Muscle of leg (tissue), 11 donors: ENCODE measurements around the gene PGC. TPM values are rescaled to one million over a fixed set of nuclear protein-coding genes. Genes with fewer than 3 reads are reported as not detected.

Experiments used
- DNase-seq: peaks from one replicate; pipeline ENCODE4 v3.0.0; 2013
- H3K27ac ChIP-seq: one replicate; pipeline ENCODE4 v1.5.1; 2013; ENCODE audit warnings: mild to moderate bottlenecking, low read length, control low read depth
- H3K27me3 ChIP-seq: one replicate; pipeline ENCODE4 v1.6.1; 2013; ENCODE audit warnings: low read length; ENCODE audit not compliant: control insufficient read depth, insufficient read depth
- H3K36me3 ChIP-seq: one replicate; pipeline ENCODE4 v1.6.1; 2013; ENCODE audit warnings: low read length; ENCODE audit not compliant: control insufficient read depth, insufficient read depth
- H3K4me1 ChIP-seq: one replicate; pipeline ENCODE4 v1.6.1; 2013; ENCODE audit warnings: low read length; ENCODE audit not compliant: control insufficient read depth, insufficient read depth
- H3K4me3 ChIP-seq: one replicate; pipeline ENCODE4 v1.5.1; 2013; ENCODE audit warnings: low read length, control low read depth
- H3K9me3 ChIP-seq: replicated peaks from 2 replicates; pipeline ENCODE4 v1.6.1; 2013; ENCODE audit warnings: low read depth, low read length; ENCODE audit not compliant: control insufficient read depth
- WGBS: methylation state at CpG from one replicate; pipeline ENCODE4 v1.1.5; 2013; ENCODE audit warnings: missing lambda C conversion rate; ENCODE audit not compliant: insufficient coverage; 5-methylcytosine and 5-hydroxymethylcytosine counted together
- polyA plus RNA-seq, 8 donors: library from polyadenylated mRNA; unstranded; fragments of 120-200 nt; gene quantifications; one replicate each; pipeline versions ENCODE4 v1.2.1 to v1.2.3, GENCODE V29; 2013; ENCODE audit warnings: inconsistent platforms in 1 of 8, low replicate concordance in 1 of 8; ENCODE audit not compliant: insufficient read length in 8 of 8, insufficient read depth in 1 of 8
- total RNA-seq: library from RNA; stranded (reverse); fragments of 120-200 nt; gene quantifications from one replicate; pipeline ENCODE4 v1.2.4, GENCODE V29; 2013

Gene PGC
- total and polyA plus RNA-seq, 9 donors: 0.21 to 0.41 (median 0.39) TPM; not detected in 6

- DNase-seq: no peak
- no peak overlapping the region for H3K27ac ChIP-seq
- peaks cover 33% of the 10 kb centered on the region for H3K4me1 ChIP-seq
- H3K4me3 ChIP-seq: no peak overlapping the region
- WGBS: 40% methylated on average over 3 of the region's 11 CpGs
- H3K27me3 ChIP-seq: no peaks in the 10 kb centered on the region
- peaks cover 19% of the 10 kb centered on the region for H3K36me3 ChIP-seq
- H3K9me3 ChIP-seq: no peaks in the 10 kb centered on the region
These were observed 38.1 kb upstream of the PGC start for GRCh38 chr6:41785254-41785653.

GRCh38 chr6:41784581-41785171 lies 37.5 kb upstream of the PGC start:
- DNase-seq: peak; percentile 22
- H3K27me3 ChIP-seq: no peaks in the 10 kb centered on the region
- H3K9me3 ChIP-seq: no peaks in the 10 kb centered on the region
- H3K27ac ChIP-seq: no peak overlapping the region
- H3K4me1 ChIP-seq: peaks cover 33% of the 10 kb centered on the region
- no peak overlapping the region for H3K4me3 ChIP-seq
- 25% methylated on average over 3 of the region's 5 CpGs for WGBS
- H3K36me3 ChIP-seq: peaks cover 16% of the 10 kb centered on the region

GRCh38 chr6:41783106-41783780 lies 36.0 kb upstream of the PGC start:
- no peak for DNase-seq
- Histone ChIP-seq H3K4me1 (peaks cover 35% of the 10 kb centered on the region), H3K36me3 (peaks cover 9% of the 10 kb centered on the region), H3K27ac (no peak overlapping the region), H3K9me3 (no peaks in the 10 kb centered on the region), H3K4me3 (no peak overlapping the region), H3K27me3 (no peaks in the 10 kb centered on the region)
- 90% methylated on average over 3 of the region's 6 CpGs for WGBS

GRCh38 chr6:41781366-41781730 lies 34.2 kb upstream of the PGC start:
- Histone ChIP-seq H3K4me1 (peaks cover 35% of the 10 kb centered on the region), H3K36me3 (peaks cover 19% of the 10 kb centered on the region), H3K27ac (no peak overlapping the region), H3K27me3 (no peaks in the 10 kb centered on the region), H3K9me3 (no peaks in the 10 kb centered on the region), H3K4me3 (peak overlapping the region; percentile 75)
- no peak for DNase-seq
- 0% methylated on average over 1 of the region's 3 CpGs for WGBS

GRCh38 chr6:41780551-41781365 lies 33.6 kb upstream of the PGC start, which contains the start of gene PRICKLE4:
PRICKLE4 (plus strand) TSS chr6:41780782; CDS start chr6:41783474, 2,692 bp downstream.
- Histone ChIP-seq H3K4me3 (peak within 1 kb of the TSS; percentile 75), H3K27me3 (no peaks in the 10 kb centered on the region), H3K4me1 (peaks cover 30% of the 10 kb centered on the region), H3K27ac (peak within 1 kb of the TSS; percentile 77), H3K9me3 (no peaks in the 10 kb centered on the region), H3K36me3 (peaks cover 23% of the 10 kb centered on the region)
- peak; percentile 73 for DNase-seq
- WGBS: under 1% methylated on average over 18 of the region's 36 CpGs

GRCh38 chr6:41779788-41780550 lies 32.8 kb upstream of the PGC start, which contains the start of gene FRS3:
FRS3 (minus strand) TSS chr6:41779900; CDS start chr6:41776987, 2,913 bp downstream.
- H3K4me3 ChIP-seq: peak within 1 kb of the TSS; percentile 75
- peaks cover 26% of the 10 kb centered on the region for H3K36me3 ChIP-seq
- peak within 1 kb of the TSS; percentile 77 for H3K27ac ChIP-seq
- under 1% methylated on average over 72 of the region's 73 CpGs for WGBS
- DNase-seq: peak; percentile 98
- H3K27me3 ChIP-seq: no peaks in the 10 kb centered on the region
- H3K4me1 ChIP-seq: peaks cover 22% of the 10 kb centered on the region
- H3K9me3 ChIP-seq: no peaks in the 10 kb centered on the region

GRCh38 chr6:41779336-41779735 lies 32.1 kb upstream of the PGC start:
- peaks cover 17% of the 10 kb centered on the region for H3K4me1 ChIP-seq
- WGBS: 2% methylated on average over 12 of the region's 16 CpGs
- H3K27me3 ChIP-seq: no peaks in the 10 kb centered on the region
- H3K4me3 ChIP-seq: peak overlapping the region; percentile 66
- H3K9me3 ChIP-seq: no peaks in the 10 kb centered on the region
- no peak overlapping the region for H3K27ac ChIP-seq
- H3K36me3 ChIP-seq: peaks cover 32% of the 10 kb centered on the region
- no peak for DNase-seq

GRCh38 chr6:41778895-41779294 lies 31.7 kb upstream of the PGC start:
- no peak for DNase-seq
- Histone ChIP-seq H3K27me3 (no peaks in the 10 kb centered on the region), H3K27ac (no peak overlapping the region), H3K4me3 (peak overlapping the region; percentile 66), H3K36me3 (peaks cover 36% of the 10 kb centered on the region), H3K4me1 (peaks cover 17% of the 10 kb centered on the region), H3K9me3 (no peaks in the 10 kb centered on the region)
- no CpG with 5 or more reads among the region's 6 CpGs for WGBS

- peaks cover 38% of the 10 kb centered on the region for H3K36me3 ChIP-seq
- WGBS: no CpG with 5 or more reads among the region's 5 CpGs
- H3K27ac ChIP-seq: no peak overlapping the region
- DNase-seq: no peak
- no peak overlapping the region for H3K4me3 ChIP-seq
- H3K27me3 ChIP-seq: no peaks in the 10 kb centered on the region
- H3K4me1 ChIP-seq: peaks cover 17% of the 10 kb centered on the region
- H3K9me3 ChIP-seq: no peaks in the 10 kb centered on the region
These were observed 30.5 kb upstream of the PGC start for GRCh38 chr6:41777551-41778285.
